ENCODE measurements around the gene RNF169.

The RNF169 gene

DNA sequence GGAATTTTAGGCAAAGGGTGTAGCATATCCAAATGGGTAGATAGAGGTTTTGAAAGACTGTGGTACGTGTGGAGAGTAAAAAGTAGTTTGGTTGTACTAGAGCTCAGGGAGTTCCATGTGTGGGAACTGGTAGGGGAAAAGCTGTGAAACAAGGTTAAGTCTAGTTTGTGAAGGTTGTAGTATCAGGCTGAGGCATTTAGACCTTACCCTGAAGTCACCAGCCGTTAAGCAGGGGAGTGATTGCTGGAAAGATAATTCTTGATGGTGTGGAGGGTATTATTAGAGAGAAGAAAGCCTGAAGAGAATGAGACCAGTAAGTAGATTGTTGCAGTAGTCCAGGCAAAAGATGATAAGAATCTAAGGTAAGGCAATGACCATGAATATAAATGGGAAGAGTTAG, 68.0 kb downstream of the RNF169 start:
- no peak for TF ChIP-seq GATA3 (IDR thresholded peaks at IDR 0.05; ENCODE audit: low read depth, low read length)
- no peak for TF ChIP-seq GATA2 (IDR thresholded peaks at IDR 0.05; ENCODE audit: low read depth, low read length)

DNA sequence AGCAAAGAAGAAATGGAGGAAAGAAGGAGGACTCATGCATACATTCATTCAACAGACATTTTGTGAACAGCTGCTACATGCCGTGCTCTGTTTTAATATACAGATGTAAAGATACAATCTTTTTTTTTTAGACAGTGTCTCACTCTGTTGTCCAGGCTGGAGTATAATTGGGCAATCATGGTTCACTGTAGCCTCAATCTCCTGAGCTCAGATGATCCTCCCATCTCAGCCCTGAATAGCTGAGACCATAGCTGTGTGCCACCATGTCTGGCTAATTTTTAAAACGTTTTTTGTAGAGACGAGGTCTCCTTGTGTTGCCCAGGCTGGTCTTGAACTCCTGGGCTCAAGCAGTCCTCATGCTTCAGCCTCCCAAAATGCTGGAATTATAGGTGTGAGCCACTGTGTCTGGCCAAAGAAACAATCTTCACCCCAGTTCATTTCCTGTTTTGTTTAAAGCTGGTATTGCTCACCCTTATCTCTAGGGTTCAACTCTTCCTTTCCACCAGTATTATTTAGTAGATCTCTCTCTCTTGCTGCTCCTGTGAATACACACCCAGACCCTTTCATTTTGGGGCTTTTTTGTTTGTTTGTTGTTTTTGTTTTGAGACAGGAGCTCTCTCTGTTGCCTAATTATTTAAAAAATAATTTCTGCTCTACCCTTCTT, 69.8 kb downstream of the RNF169 start:
- TF ChIP-seq GATA3 (IDR thresholded peaks at IDR 0.05; ENCODE audit: low read depth, low read length) = no peak

DNA sequence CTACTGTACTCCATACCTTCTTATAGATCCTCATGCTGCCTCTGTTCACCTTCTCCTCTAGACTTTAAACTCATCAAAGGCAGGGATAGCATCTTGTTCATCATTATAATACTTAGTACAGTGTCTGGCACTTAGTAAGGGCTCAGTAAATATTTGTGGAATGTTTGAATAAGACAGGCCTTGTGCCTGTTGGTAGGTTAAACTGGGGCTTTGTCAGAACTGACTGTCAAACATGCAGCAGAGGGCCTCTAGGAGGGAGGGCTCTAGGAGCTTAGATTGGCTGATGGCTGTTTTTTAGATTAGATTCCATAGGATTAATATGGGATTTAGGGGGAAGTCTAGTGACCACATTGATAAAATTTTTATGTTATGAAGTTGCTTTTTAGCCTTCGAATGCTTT, 70.8 kb downstream of the RNF169 start:
- no peak for TF ChIP-seq GATA3 (IDR thresholded peaks at IDR 0.05; ENCODE audit: low read depth, low read length)
- TF ChIP-seq GATA2 (IDR thresholded peaks at IDR 0.05; ENCODE audit: low read depth, low read length) = no peak

DNA sequence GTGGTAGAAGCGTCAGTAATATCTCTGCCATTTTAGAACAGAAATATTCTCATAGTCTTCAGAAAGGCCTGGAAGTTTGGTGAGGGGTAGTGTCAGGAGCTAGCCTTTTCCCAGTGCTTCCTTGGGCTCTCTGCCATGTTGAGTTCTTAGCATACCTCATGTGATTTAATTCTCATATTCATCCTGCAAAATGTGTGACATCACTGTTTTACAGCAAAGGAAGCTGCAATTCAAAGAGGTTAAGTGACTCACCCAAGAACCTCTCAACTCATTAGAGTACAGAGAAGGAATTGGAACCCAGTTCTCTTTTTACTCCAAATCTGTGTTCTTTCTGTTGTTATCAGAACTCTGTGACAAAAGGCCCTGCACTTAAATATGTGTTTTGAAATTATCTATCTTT, 72.1 kb downstream of the RNF169 start:
- TF ChIP-seq GATA3 (IDR thresholded peaks at IDR 0.05; ENCODE audit: low read depth, low read length) (no peak), GATA2 (IDR thresholded peaks at IDR 0.05; ENCODE audit: low read depth, low read length) (no peak)

DNA sequence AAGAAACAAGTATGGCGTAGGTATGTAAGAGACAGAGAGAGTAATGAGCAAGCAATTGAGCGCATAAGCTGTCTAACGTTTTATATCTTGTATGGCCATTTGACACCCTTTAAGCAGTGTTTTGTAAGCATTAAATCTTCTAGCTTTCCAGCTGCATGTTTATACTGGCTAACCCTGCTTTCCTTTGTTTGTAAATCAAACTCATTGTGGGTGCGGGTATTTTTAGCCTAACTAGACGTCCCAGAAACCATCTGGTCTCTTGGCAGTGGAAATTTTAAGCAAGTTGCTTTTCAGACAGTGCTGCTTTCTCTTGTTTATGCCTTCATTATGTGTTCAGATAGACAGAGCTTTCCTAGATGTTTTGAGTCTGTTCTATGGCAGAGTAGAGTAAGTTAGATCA, 73.5 kb downstream of the RNF169 start:
- TF ChIP-seq GATA3 (IDR thresholded peaks at IDR 0.05; ENCODE audit: low read depth, low read length) = no peak

DNA sequence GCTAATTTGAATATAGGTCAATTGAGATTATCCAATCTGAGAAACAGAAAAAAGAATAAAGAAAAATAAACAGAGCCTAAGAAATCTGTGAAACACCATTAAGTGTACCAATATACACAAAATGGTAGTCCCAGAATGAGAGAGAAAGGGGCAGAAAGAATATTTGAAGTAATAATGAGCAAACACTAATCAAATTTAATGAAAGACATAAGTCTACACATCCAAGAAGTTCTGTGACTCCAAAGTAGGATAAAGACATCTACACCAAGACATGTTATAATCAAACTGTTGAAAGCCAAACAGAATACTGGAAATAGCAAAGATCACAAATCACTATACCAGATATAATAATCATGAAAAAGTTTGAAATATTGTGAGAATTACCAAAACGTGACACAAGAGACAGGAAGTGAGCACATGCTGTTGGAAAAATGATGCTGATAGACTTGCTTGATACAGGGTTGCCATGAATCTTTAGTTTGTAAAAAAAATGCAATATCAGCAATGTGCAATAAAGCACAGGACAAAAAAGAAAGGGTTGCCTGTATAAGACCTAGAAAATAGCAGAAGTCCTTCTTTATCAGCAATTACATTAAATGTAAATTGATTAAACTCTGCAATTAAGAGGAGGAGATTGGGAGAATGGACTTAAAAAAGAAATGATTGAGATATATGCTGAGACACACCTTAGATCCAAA, 75.8 kb downstream of the RNF169 start:
- TF ChIP-seq GATA3 (IDR thresholded peaks at IDR 0.05; ENCODE audit: low read depth, low read length) (no peak), GATA2 (IDR thresholded peaks at IDR 0.05; ENCODE audit: low read depth, low read length) (no peak)

DNA sequence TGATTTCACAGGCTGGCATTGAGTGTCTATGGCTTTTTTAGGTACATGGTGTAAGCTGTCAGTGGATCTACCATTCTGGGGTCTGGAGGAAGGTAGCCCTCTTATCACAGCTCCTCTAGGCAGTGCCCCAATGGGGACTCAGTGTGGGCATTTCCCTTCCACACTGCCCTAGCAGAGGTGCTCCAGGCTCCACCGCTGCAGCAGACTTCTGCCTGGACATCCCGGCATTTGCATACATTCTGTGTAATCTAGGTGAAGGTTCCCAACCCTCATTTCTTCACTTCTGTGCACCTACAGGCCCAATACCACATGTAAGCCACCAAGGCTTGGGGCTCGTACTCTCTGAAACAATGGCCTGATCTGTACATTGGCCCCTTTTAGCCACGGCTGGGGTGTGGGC, 78.3 kb downstream of the RNF169 start:
- no peak for TF ChIP-seq GATA2 (IDR thresholded peaks at IDR 0.05; ENCODE audit: low read depth, low read length)
- TF ChIP-seq GATA3 (IDR thresholded peaks at IDR 0.05; ENCODE audit: low read depth, low read length) = no peak

DNA sequence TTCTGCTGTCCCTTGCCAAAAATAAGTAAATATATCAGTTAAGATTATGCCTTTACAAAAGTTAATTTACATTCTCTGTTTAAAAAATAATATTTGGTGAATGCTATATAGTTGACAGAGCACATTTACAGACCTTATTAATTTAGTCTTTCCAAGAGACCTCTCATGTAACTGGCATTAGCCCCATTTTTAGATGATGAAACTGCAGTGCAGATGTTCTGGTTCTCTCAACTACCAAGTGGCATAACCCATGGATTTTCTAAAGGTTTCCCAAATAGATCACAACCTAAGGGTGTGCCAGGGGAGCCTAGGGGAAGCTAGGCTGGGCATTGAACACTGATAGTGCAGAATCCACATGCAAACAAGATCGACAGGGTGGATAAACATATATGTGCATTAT, 88.5 kb downstream of the RNF169 start:
- TF ChIP-seq GATA2 (IDR thresholded peaks at IDR 0.05; ENCODE audit: low read depth, low read length) = no peak

DNA sequence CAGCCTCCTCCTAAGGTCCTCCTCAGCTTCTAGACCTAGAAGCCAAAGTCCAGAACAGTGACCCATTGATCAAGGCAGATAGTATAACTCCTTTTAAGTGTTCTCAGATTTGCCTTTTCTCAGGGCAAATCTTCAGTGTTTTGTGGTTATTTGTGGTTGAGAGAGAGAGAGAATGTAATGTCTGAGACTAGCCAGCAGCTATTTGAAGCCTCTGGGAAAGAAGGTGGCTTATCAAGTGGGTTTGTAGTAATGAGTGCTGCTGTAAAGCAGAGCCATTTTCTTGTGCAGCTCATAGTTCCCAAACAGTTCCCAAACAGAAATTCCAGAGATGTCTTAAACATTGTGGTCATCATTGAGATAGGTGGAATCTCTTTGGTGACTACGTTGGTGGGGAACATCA, 89.5 kb downstream of the RNF169 start:
- TF ChIP-seq GATA2 (IDR thresholded peaks at IDR 0.05; ENCODE audit: low read depth, low read length) (no peak), GATA3 (IDR thresholded peaks at IDR 0.05; ENCODE audit: low read depth, low read length) (no peak)

DNA sequence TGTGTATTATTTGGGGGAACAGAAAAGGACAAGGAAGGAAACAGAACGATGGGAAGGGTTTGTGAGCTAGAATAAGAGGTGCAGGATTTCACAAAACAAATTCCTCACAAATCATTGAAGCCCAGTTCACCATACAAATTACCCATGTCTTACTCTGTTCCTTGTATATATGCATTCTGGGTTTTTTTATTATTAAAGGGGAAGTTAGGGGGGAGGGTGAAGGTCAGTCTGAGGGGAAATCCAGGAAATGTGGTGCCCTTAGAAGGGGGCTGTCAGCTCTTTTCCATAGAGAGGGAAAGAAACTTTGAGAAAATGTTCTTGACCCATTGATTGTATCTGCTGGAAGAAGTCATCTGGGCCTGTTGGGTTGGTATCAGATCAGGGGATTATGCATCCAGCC, 90.8 kb downstream of the RNF169 start:
- TF ChIP-seq GATA3 (IDR thresholded peaks at IDR 0.05; ENCODE audit: low read depth, low read length) = no peak
- no peak for TF ChIP-seq GATA2 (IDR thresholded peaks at IDR 0.05; ENCODE audit: low read depth, low read length)

DNA sequence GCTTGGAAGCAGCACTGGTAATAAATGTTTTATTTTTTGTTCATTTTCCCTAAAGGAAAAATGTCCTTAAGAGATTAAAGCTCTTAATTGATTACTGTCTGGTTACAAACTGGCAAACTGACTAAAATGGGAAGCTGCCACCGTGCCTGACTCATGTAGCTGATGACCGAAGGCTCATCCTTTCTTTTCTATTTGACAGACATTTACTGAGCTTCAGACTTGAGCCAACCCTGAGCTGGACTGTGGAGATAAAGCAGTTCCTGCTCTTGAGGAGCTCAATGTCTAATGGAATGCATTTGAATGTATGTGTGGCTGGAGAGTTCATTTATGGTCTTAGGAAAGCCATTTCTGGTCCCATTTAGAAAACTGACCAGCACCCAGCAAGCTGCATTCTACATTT, 91.3 kb downstream of the RNF169 start:
- TF ChIP-seq GATA2 (IDR thresholded peaks at IDR 0.05; ENCODE audit: low read depth, low read length) = no peak
- TF ChIP-seq GATA3 (IDR thresholded peaks at IDR 0.05; ENCODE audit: low read depth, low read length) = no peak

DNA sequence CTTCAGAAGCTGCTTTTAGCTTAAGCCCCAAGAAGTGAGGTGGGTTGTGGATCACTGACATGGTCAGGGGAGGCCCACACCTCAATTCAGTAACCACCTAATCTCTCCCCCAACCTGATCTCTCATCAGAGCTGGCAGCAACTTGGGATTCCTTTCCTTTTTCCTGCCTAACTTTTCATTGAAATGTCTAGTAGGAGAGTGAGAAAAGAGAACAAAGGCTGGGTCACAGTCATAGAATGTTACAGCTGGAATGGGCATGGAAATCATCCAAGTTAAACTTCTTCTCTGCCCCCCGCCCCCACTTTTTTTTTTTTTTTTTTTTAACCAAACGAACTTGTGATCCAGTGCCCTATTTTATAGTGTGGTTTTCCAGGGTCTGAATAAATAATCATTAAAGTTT, 91.8 kb downstream of the RNF169 start:
- no peak for TF ChIP-seq GATA2 (IDR thresholded peaks at IDR 0.05; ENCODE audit: low read depth, low read length)
- no peak for TF ChIP-seq GATA3 (IDR thresholded peaks at IDR 0.05; ENCODE audit: low read depth, low read length)

DNA sequence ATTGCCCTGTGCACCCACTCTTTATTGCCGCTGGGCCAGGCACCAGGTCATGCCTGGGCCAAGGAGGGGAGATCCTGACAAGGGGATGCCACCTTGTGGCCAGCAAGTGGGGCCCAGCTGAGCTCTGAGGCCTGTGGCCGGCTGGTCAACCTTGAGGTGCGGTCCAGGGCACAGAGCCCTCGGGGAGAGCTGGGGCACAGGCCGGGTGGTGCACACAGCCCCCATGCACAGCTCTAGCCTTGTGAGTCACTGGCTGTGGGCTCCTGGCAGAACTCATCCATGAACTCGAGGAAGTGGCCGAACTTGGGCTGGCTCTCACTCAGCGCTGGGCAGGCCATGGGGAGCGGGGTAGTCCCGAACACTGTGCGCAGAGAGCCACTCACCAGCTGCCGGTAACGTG, 94.3 kb downstream of the RNF169 start:
- no peak for TF ChIP-seq GATA3 (IDR thresholded peaks at IDR 0.05; ENCODE audit: low read depth, low read length)
- TF ChIP-seq GATA2 (IDR thresholded peaks at IDR 0.05; ENCODE audit: low read depth, low read length) = no peak

DNA sequence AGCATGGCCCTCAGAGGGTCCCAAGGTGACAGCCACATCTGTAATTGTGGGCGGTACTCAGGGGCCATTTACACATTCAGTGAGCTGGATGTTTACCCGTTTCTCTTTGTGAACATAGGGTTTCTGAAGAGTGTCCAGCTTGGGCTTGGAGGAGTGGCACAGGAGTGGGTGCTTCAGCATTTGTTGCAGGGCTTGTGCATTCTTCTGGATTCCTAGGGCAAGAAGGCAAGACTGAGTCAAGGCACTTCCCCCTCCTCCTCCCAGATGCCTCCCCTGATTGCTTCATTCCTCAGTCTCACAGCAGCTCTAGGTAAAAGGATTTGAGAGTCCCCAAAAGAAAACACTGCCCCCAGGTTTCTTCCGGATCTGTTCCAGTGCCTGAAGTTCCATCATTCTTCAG, 95.4 kb downstream of the RNF169 start:
- TF ChIP-seq GATA2 (IDR thresholded peaks at IDR 0.05; ENCODE audit: low read depth, low read length) (no peak), GATA3 (IDR thresholded peaks at IDR 0.05; ENCODE audit: low read depth, low read length) (no peak)

DNA sequence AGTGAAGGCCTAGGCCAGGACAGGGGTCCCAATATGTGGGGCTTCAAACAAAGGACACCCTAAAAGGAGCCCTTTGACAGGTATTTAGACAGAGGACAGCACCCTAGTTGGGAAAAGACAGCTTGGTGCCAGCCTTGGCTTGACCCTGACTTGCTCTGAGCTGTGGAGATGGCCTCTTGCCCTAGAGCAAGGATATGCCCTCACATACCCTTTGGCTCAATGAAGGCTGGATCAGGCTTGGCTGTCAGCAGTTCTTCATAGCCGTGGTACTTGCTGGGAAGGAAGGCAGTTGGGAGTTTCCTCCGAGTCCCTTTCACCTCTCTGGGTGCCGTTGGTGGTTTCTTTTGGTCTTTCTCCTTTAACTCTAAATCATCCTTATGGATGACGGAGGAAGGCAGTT, 96.2 kb downstream of the RNF169 start:
- TF ChIP-seq GATA2 (IDR thresholded peaks at IDR 0.05; ENCODE audit: low read depth, low read length) (no peak), GATA3 (IDR thresholded peaks at IDR 0.05; ENCODE audit: low read depth, low read length) (no peak)
